Kidney (tissue), 14 donors: ENCODE data around the gene TRIM9. TPM values are rescaled to one million over a fixed set of nuclear protein-coding genes. Genes with fewer than 3 reads are reported as not detected.

Experiments
- DNase-seq, 5 donors: peaks; one replicate each; pipeline ENCODE4 v3.0.0-alpha.2; 2013 to 2020
- FAIRE-seq: peaks from 2 replicates; lab custom pipeline; 2012; peaks lifted over from hg19 to GRCh38; lab: Jason Lieb, UNC
- H3K27ac ChIP-seq, 2 donors: one replicate each; pipeline ENCODE4 v1.7.0; 2013; ENCODE audit warnings: low read depth in 2 of 2, low read length in 2 of 2, inconsistent platforms in 1 of 2
- H3K27me3 ChIP-seq: one replicate; pipeline ENCODE4 v1.7.1; 2013; ENCODE audit warnings: low read length, inconsistent platforms; ENCODE audit not compliant: control insufficient read depth, insufficient read depth
- H3K36me3 ChIP-seq, 3 donors: one replicate each; pipeline versions ENCODE4 v1.7.0 to v1.7.1; 2013; ENCODE audit warnings: low read length in 3 of 3, control low read depth in 1 of 3, inconsistent platforms in 1 of 3; ENCODE audit not compliant: insufficient read depth in 3 of 3, control insufficient read depth in 2 of 3
- H3K4me1 ChIP-seq, 3 donors: one replicate each; pipeline versions ENCODE4 v1.7.0 to v1.7.1; 2013; ENCODE audit warnings: low read length in 3 of 3, inconsistent platforms in 1 of 3, low read depth in 1 of 3; ENCODE audit not compliant: control insufficient read depth in 2 of 3, insufficient read depth in 2 of 3
- H3K4me3 ChIP-seq, 3 donors: one replicate each; pipeline versions ENCODE4 v1.7.0 to v1.8.1; 2013; ENCODE audit warnings: low read length in 3 of 3, control low read depth in 1 of 3, inconsistent platforms in 1 of 3
- H3K9ac ChIP-seq, 3 donors: one replicate each; pipeline versions ENCODE4 v1.7.0 to v1.7.1; 2013; ENCODE audit warnings: low read length in 3 of 3, control low read depth in 1 of 3, inconsistent platforms in 1 of 3
- H3K9me3 ChIP-seq, 3 donors: one replicate each; pipeline versions ENCODE4 v1.7.0 to v1.7.1; 2013; ENCODE audit warnings: low read length in 3 of 3, control low read depth in 1 of 3, inconsistent platforms in 1 of 3; ENCODE audit not compliant: control insufficient read depth in 2 of 3, insufficient read depth in 1 of 3
- CTCF ChIP-seq: IDR thresholded peaks from 3 replicates; pipeline ENCODE4 v1.5.1; 2012; ENCODE audit warnings: mild to moderate bottlenecking, moderate library complexity, borderline replicate concordance; ENCODE audit not compliant: insufficient read depth; ENCODE audit errors: extremely low read depth
- intact Hi-C: fragments of 100-400 bp; cut with DNase I; formaldehyde crosslinking; loops from one replicate; pipeline ENCODE4 v1.11.1; 2022
- polyA plus RNA-seq: library from polyadenylated mRNA; stranded (reverse); fragments of 350-450 nt; fragmentation: Illumina TruSeq; extraction: RNeasy Lipid Tissue Mini Kit (QIAGEN cat#74804); gene quantifications from one replicate; pipeline ENCODE4 v1.2.3, GENCODE V29; 2014; ENCODE audit warnings: low read depth, low replicate concordance; ENCODE audit not compliant: insufficient read depth
- total RNA-seq: library from RNA; stranded (reverse); fragmentation: NEBNext Ultra II Directional; extraction: Animal tissue kit (Norgen Biotek cat#: 25700); gene quantifications from one replicate; pipeline ENCODE4 v1.2.1, GENCODE V29; 2021
- donor health status: control.
- donor health status: control.
- donor health status: control.
- donor health status: control.
- donor health status: control.
- donor health status: DM: yes; HTN: yes; CAD: no.
- donor health status: Normal renal cell carcinoma (clear cell type).

Gene TRIM9
- total and polyA plus RNA-seq, 2 donors from 2014 or later, result 0.67 to 2.0 TPM

GRCh38 chr14:51129130-51129529 lies 34.2 kb upstream of the TRIM9 start:
- H3K4me3 ChIP-seq, result no peak overlapping the region
- H3K27me3 ChIP-seq, result no peaks in the 10 kb centered on the region

GRCh38 chr14:51124029-51124428 lies 29.1 kb upstream of the TRIM9 start:
- DNase-seq, result no peak
- intact Hi-C loops, result no loop called here
- no peak overlapping the region for H3K27ac ChIP-seq

More at GRCh38 chr14:51129130-51129529, 34.2 kb upstream of the TRIM9 start:
- H3K4me1 ChIP-seq, result no peaks in the 10 kb centered on the region
- H3K36me3 ChIP-seq, result no peaks in the 10 kb centered on the region
- TF ChIP-seq CTCF, result no peak
- no peak for FAIRE-seq
- H3K9me3 ChIP-seq, result no peaks in the 10 kb centered on the region
- intact Hi-C loops, result no loop called here
- H3K9ac ChIP-seq, result no peak overlapping the region
- no peak overlapping the region for H3K27ac ChIP-seq
- no peak for DNase-seq

DNA sequence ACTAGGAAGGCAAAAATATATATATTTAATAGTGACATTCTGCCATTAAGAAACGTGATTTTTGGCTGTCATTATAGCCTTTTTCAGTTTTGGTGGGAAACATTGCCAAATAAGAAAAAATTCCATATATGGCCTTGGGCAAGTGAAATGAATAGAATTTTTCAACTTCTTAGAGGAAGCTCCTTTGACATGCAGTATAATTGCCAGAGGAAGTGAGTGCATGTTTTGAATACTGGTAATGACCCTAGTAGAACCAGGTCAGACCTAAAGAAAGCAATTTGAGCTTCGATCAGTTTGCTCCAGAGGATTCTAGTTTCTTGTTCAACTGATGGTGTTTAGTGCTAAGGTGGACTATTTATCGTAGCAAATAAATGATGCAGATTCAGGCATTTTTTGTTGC lies 26.2 kb upstream of the TRIM9 start:
- Histone ChIP-seq H3K36me3 (no peaks in the 10 kb centered on the region), H3K27ac (no peak overlapping the region), H3K9ac (no peak overlapping the region), H3K4me1 (no peaks in the 10 kb centered on the region), H3K27me3 (no peaks in the 10 kb centered on the region), H3K4me3 (no peak overlapping the region), H3K9me3 (no peaks in the 10 kb centered on the region)
- FAIRE-seq (no peak), DNase-seq (no peak)
- intact Hi-C loops, result no loop called here
- no peak for TF ChIP-seq CTCF

More at GRCh38 chr14:51124029-51124428, 29.1 kb upstream of the TRIM9 start:
- H3K36me3 ChIP-seq, result no peaks in the 10 kb centered on the region
- H3K4me1 ChIP-seq, result no peaks in the 10 kb centered on the region
- H3K4me3 ChIP-seq, result no peak overlapping the region
- no peak for TF ChIP-seq CTCF
- FAIRE-seq, result no peak
- H3K9ac ChIP-seq, result no peak overlapping the region
- no peaks in the 10 kb centered on the region for H3K27me3 ChIP-seq
- no peaks in the 10 kb centered on the region for H3K9me3 ChIP-seq
